GM06990 (cell line): ENCODE measurements around the gene BLTP3B.

ENCODE experiments used
- DNase-seq: peaks from one replicate; pipeline ENCODE4 v3.0.0-alpha.2; 2011; ENCODE audit not compliant: insufficient read length; ENCODE audit errors: extremely low read depth
- H3K27me3 ChIP-seq: replicated peaks from 2 replicates; pipeline ENCODE4 v1.6.0; 2011; ENCODE audit warnings: low read length; ENCODE audit not compliant: control insufficient read depth, insufficient read depth
- H3K36me3 ChIP-seq: 2 replicates; pipeline ENCODE4 v1.5.1; 2011; ENCODE audit warnings: low read length; ENCODE audit not compliant: control insufficient read depth, insufficient read depth
- H3K4me3 ChIP-seq: replicated peaks from 2 replicates; pipeline ENCODE4 v1.5.1; 2011; ENCODE audit warnings: low read depth, mild to moderate bottlenecking, control low read depth, low read length
- TF ChIP-seq, protein P1 (sequence below): IDR thresholded peaks from 2 replicates; pipeline ENCODE4 v1.5.1; 2011; ENCODE audit warnings: low read length, control low read depth, mild to moderate bottlenecking, inconsistent platforms; ENCODE audit not compliant: insufficient read depth, poor library complexity, severe bottlenecking

The BLTP3B gene

DNA sequence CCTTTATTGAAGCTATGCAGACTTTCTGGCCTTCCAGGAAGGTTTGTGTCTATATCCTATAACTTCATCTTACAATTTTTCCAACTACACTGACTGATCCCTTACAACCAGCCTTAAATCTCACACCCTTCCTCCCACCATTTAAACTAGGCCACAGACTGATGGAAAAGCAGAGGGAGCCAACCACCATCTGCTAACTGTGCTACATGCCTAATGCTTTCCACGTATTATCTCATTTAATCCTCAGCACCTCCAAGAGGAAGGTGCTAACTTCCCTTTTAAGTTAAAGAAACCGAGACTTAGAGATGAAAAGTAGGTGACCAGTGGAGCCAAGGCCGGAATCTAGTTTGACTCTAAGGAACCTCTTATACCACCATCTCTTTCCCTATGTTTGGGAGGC lies 22.7 kb upstream of the BLTP3B start:
- H3K27me3 ChIP-seq = no peaks in the 10 kb centered on the region
- H3K4me3 ChIP-seq = no peak overlapping the region
- peaks cover 1% of the 10 kb centered on the region for H3K36me3 ChIP-seq
- TF ChIP-seq, protein P1, sequence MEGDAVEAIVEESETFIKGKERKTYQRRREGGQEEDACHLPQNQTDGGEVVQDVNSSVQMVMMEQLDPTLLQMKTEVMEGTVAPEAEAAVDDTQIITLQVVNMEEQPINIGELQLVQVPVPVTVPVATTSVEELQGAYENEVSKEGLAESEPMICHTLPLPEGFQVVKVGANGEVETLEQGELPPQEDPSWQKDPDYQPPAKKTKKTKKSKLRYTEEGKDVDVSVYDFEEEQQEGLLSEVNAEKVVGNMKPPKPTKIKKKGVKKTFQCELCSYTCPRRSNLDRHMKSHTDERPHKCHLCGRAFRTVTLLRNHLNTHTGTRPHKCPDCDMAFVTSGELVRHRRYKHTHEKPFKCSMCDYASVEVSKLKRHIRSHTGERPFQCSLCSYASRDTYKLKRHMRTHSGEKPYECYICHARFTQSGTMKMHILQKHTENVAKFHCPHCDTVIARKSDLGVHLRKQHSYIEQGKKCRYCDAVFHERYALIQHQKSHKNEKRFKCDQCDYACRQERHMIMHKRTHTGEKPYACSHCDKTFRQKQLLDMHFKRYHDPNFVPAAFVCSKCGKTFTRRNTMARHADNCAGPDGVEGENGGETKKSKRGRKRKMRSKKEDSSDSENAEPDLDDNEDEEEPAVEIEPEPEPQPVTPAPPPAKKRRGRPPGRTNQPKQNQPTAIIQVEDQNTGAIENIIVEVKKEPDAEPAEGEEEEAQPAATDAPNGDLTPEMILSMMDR = no peak
- DNase-seq = no peak

DNA sequence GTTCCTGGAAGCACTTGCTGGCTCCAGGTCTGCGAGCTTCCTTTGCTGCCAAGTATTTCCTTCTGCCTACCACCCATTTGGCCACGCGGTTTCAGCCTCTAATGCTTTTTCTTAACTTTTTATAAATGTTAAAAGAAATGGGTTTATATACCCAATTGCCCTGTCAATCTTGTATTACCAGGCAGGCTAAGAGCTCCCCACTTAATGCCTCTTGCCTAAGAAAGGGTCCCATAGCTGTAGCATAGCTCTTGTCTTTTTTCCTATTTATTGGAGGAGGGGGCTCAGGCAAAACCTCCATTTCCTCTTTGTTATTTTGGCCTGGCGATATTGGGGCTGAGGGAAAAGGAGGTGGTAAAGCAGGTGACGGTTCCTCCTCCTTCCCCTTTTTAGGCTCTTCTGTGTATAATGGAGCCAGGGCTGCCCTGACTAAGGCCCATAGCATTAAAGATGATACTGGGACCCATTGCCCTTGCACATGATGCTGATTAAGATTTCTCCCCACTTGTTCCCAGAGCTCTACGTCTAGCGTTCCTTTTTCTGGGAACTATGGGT lies 21.6 kb upstream of the BLTP3B start:
- Histone ChIP-seq H3K27me3 (no peaks in the 10 kb centered on the region), H3K4me3 (no peak overlapping the region), H3K36me3 (no peaks in the 10 kb centered on the region; the same call in 1 of the 2 replicates)
- no peak for DNase-seq
- TF ChIP-seq, protein P1 = no peak

DNA sequence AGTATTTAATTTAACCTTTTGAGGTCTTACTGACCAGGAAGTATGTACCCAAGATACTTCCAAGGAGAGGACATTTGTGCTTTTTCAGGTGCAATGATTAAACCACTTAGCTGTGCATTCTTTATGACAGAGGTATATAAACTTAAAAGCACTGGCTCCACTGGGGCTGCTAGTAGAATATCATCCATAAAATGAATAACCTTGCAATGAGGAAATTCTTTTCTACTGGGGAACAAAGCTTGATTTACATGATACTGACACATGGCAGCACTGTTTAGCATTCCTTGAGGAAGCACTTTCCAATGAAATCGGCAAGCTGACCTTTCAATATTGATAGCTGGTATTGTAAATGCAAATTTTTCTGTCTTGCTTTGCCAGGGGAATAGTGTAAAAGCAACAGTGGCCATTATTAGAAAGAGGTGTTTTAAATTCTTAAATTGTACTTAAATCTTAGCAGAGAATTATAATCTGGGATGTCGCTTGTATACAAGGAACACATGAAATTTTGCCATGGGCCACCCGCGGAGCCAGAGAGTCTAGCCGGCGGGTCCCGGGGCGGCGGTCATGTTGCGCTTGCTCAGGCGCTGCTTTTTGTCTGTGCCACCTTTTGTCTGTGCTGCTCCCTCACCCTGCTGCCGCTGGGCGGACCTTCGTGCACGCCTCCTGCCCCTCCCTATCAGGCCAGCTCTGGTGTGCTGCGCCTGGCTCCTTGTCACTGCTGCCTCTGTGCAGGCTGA lies 20.9 kb upstream of the BLTP3B start:
- Histone ChIP-seq H3K27me3 (no peaks in the 10 kb centered on the region), H3K4me3 (no peak overlapping the region; the same call in 1 of the 2 replicates), H3K36me3 (no peaks in the 10 kb centered on the region; the same call in 1 of the 2 replicates)
- TF ChIP-seq, protein P1 = peak; percentile 18
- DNase-seq = peak; percentile 70

DNA sequence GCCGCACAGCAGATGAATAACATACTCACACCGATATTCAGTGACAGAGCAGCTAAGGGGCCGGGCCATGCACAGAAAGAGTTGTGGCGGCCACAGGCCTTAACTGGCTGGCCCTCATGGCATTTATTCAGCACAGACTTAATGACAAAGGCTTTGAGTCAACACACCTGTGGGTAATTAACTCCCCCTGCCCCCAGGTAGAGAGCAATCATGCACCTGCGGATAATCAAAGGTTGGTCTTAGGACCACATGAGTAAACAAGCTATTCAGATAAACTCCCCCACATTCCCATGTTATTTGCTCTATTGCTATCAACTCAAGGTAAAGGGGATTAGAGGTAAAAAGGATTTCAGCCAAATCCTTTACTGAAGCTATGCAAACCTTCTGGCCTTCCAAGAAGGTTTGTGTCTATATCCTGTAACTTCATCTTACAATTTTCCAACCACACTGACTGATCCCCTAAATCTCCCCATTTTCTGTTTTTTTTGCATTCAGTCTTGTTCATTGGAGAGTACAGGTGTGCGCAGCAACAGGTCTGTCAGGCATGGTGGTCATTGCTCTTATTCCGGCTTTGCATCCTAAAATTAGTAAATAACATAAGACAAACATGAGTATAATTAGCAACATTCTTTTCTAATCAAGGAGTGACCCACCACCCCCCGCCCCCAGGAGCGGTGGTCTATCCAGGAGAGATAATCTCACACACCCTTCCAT lies 16.9 kb upstream of the BLTP3B start:
- DNase-seq = no peak
- TF ChIP-seq, protein P1 = no peak
- H3K4me3 ChIP-seq = no peak overlapping the region

DNA sequence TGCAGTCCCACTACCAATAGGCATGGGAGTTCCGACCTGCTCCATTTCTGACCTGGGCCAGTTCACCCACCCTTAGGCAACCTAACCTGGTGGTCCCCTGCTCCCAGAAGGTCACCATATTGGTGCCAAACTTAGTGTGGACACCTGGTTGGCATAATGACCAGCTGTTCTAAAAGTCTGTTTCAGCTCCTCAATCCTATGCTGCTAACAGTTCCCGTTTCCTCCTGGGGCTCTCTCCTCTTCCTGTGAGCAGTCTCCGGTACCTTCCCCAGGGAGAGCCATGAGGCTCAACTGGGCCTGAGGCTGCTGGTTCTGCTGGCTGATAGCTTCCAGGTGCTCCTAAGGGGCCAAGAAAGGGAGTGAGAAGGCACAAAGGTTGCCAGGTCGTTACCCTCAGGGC lies 15.9 kb upstream of the BLTP3B start:
- Histone ChIP-seq H3K4me3 (no peak overlapping the region), H3K27me3 (no peaks in the 10 kb centered on the region), H3K36me3 (no peaks in the 10 kb centered on the region)
- TF ChIP-seq, protein P1 = no peak
- no peak for DNase-seq

More for the DNA sequence above, 16.9 kb upstream of the BLTP3B start:
- no peaks in the 10 kb centered on the region for H3K36me3 ChIP-seq
- no peaks in the 10 kb centered on the region for H3K27me3 ChIP-seq
